IMR-90 (cell line): Measurements from ENCODE around the gene FABP7. TPM values are rescaled to one million over a fixed set of nuclear protein-coding genes. Genes with fewer than 3 reads are reported as not detected.
A peak's percentile ranks its signal among the peaks of the same experiment; 100 is the strongest.

ENCODE experiments used
- ATAC-seq: fragments of 200-7000 bp; cut with Tn5 transposase; 2 replicates; pipeline ENCODE4 v1.9.1; 2020; ENCODE audit warnings: low read depth, mild to moderate bottlenecking, moderate library complexity
- BruUV-seq: library from RNA; stranded (reverse); fragments of 400-500 nt; replicated peaks from 2 replicates; lab custom pipeline; 2021; lab: Mats Ljungman, UMichigan
- CTCF ChIA-PET: fragments of 300-600 bp; formaldehyde crosslinking; extraction: SDS; loops from one replicate; lab custom pipeline; 2021; ENCODE audit warnings: antibody characterized with exemption; lab: Yijun Ruan, JAX
- POLR2A ChIA-PET: fragments of 300-600 bp; sonication (Branson Sonifier 250); formaldehyde crosslinking; loops from one replicate; lab custom pipeline; 2022; ENCODE audit warnings: antibody characterized with exemption; ENCODE audit not compliant: unreplicated experiment; lab: Charles Lee
- DNase-seq: peaks from one replicate; pipeline ENCODE4 v3.0.0; 2013
- H2AFZ ChIP-seq: replicated peaks from 2 replicates; pipeline ENCODE3; 2013; ENCODE audit warnings: low read length, mild to moderate bottlenecking; ENCODE audit not compliant: poor library complexity
- H2AK5ac ChIP-seq: 2 replicates; pipeline ENCODE4 v1.6.1; 2013; ENCODE audit warnings: low read depth, low read length, inconsistent platforms
- H2AK9ac ChIP-seq: replicated peaks from 2 replicates; pipeline ENCODE3; 2013; ENCODE audit warnings: mild to moderate bottlenecking, low read depth, low read length, moderate library complexity; ENCODE audit not compliant: poor library complexity
- H2BK120ac ChIP-seq: 2 replicates; pipeline ENCODE4 v1.6.1; 2013; ENCODE audit warnings: low read depth, low read length, inconsistent platforms
- H2BK15ac ChIP-seq: 3 replicates; pipeline ENCODE4 v1.6.1; 2013; ENCODE audit warnings: low read depth, low read length, inconsistent platforms
- H2BK20ac ChIP-seq: 2 replicates; pipeline ENCODE4 v1.6.1; 2013; ENCODE audit warnings: low read depth, mild to moderate bottlenecking, inconsistent platforms, low read length, moderate library complexity
- H2BK5ac ChIP-seq: 2 replicates; pipeline ENCODE4 v1.6.1; 2013; ENCODE audit warnings: mild to moderate bottlenecking, low read depth, low read length, inconsistent platforms; ENCODE audit not compliant: poor library complexity, severe bottlenecking
- H3K14ac ChIP-seq: replicated peaks from 2 replicates; pipeline ENCODE4 v1.6.1; 2013; ENCODE audit warnings: low read depth, low read length, inconsistent platforms
- H3K18ac ChIP-seq: 2 replicates; pipeline ENCODE4 v1.6.1; 2013; ENCODE audit warnings: low read depth, low read length, control low read depth
- H3K23ac ChIP-seq: 2 replicates; pipeline ENCODE4 v1.6.1; 2013; ENCODE audit warnings: low read depth, low read length, inconsistent platforms
- H3K27ac ChIP-seq: 2 replicates; pipeline ENCODE4 v1.5.1; 2013; ENCODE audit warnings: mild to moderate bottlenecking, control low read depth, low read length; ENCODE audit not compliant: insufficient read depth
- H3K27me3 ChIP-seq: 2 replicates; pipeline ENCODE4 v1.6.1; 2013; ENCODE audit warnings: low read length; ENCODE audit not compliant: control insufficient read depth, insufficient read depth
- H3K36me3 ChIP-seq: 2 replicates; pipeline ENCODE4 v1.6.1; 2013; ENCODE audit warnings: low read length, mixed read lengths; ENCODE audit not compliant: control insufficient read depth, insufficient read depth
- H3K4ac ChIP-seq: 2 replicates; pipeline ENCODE4 v1.6.1; 2013; ENCODE audit warnings: low read depth, low read length, inconsistent platforms
- H3K4me1 ChIP-seq: 2 replicates; pipeline ENCODE4 v1.6.1; 2013; ENCODE audit warnings: low read length, mixed read lengths; ENCODE audit not compliant: control insufficient read depth, insufficient read depth
- H3K4me2 ChIP-seq: 2 replicates; pipeline ENCODE4 v1.6.1; 2013; ENCODE audit warnings: low read depth, mild to moderate bottlenecking, control low read depth, low read length, moderate library complexity
- H3K4me3 ChIP-seq: 2 replicates; pipeline ENCODE4 v1.5.1; 2013; ENCODE audit warnings: low read depth, mild to moderate bottlenecking, control low read depth, low read length, moderate library complexity; ENCODE audit not compliant: insufficient read depth
- H3K56ac ChIP-seq: 2 replicates; pipeline ENCODE4 v1.6.1; 2013; ENCODE audit warnings: low read length, inconsistent platforms; ENCODE audit not compliant: insufficient read depth; ENCODE audit errors: extremely low read depth
- H3K79me1 ChIP-seq, 2 experiments: 2 replicates each; pipeline ENCODE4 v1.6.1; 2013; ENCODE audit warnings: low read length in 2 of 2, inconsistent platforms in 1 of 2, low read depth in 1 of 2
- H3K9ac ChIP-seq: 2 replicates; pipeline ENCODE4 v1.6.1; 2013; ENCODE audit warnings: low read depth, low read length, control low read depth
- H3K9me1 ChIP-seq: 2 replicates; pipeline ENCODE4 v1.6.1; 2013; ENCODE audit warnings: low read length, inconsistent platforms; ENCODE audit not compliant: insufficient read depth
- H3K9me3 ChIP-seq: 2 replicates; pipeline ENCODE4 v1.6.1; 2013; ENCODE audit warnings: low read length; ENCODE audit not compliant: control insufficient read depth, insufficient read depth
- H4K20me1 ChIP-seq: 2 replicates; pipeline ENCODE4 v1.6.1; 2013; ENCODE audit warnings: low read length, inconsistent platforms; ENCODE audit not compliant: insufficient read depth
- H4K5ac ChIP-seq: 2 replicates; pipeline ENCODE4 v1.6.1; 2013; ENCODE audit warnings: mild to moderate bottlenecking, low read depth, low read length, control low read depth
- H4K8ac ChIP-seq, 2 experiments: 2 replicates each; pipeline ENCODE4 v1.6.1; 2013; ENCODE audit warnings: low read depth in 2 of 2, low read length in 2 of 2, control low read depth in 1 of 2, inconsistent platforms in 1 of 2
- H4K91ac ChIP-seq: 2 replicates; pipeline ENCODE4 v1.6.1; 2013; ENCODE audit warnings: low read depth, low read length, inconsistent platforms; ENCODE audit not compliant: insufficient read depth
- BHLHE40 ChIP-seq: fragments of 150-350 bp; IDR thresholded peaks from 2 replicates; pipeline ENCODE4 v1.6.1; 2016; ENCODE audit warnings: mild to moderate bottlenecking, low read depth, low read length
- CHD1 ChIP-seq: IDR thresholded peaks from 2 replicates; pipeline ENCODE4 v1.6.1; 2012; ENCODE audit warnings: low read depth, low read length, improper control_type of control experiment
- MXI1 ChIP-seq: IDR thresholded peaks from 2 replicates; pipeline ENCODE4 v1.6.1; 2012; ENCODE audit warnings: low read depth, mild to moderate bottlenecking, low read length, moderate library complexity, borderline replicate concordance
- WGBS, 2 experiments: methylation state at CpG; one replicate each; pipeline versions ENCODE4 v1.1.5 to v1.1.7; 2013; ENCODE audit warnings: missing lambda C conversion rate in 2 of 2; ENCODE audit not compliant: insufficient read length in 1 of 2; ENCODE audit errors: extremely low coverage in 2 of 2; 5-methylcytosine and 5-hydroxymethylcytosine counted together
- dilution Hi-C: fragments of 300-500 bp; cut with HindIII; formaldehyde crosslinking; loops from one replicate; pipeline ENCODE4 v1.14.3; 2018; ENCODE audit warnings: low sequenced_read_pairs; ENCODE audit not compliant: unreplicated experiment
- in situ Hi-C: fragments of 300-500 bp; cut with MboI; formaldehyde crosslinking; loops from 3 replicates; pipeline ENCODE4 v1.14.3; 2019; ENCODE audit warnings: low sequenced_read_pairs, inconsistent platforms, mixed read lengths
- intact Hi-C: fragments of 100-400 bp; cut with micrococcal nuclease; formaldehyde crosslinking; loops from 2 replicates; pipeline ENCODE4 v1.10.0; 2022
- polyA plus RNA-seq, 3 experiments: library from polyadenylated mRNA; depleted of rRNA; stranded (reverse); fragments of >200 nt; gene quantifications; 2 replicates each; pipeline ENCODE4 v1.2.3, GENCODE V29; 2012; ENCODE audit warnings: low replicate concordance in 1 of 3
- total RNA-seq: library from RNA; depleted of rRNA; stranded (reverse); fragments of >200 nt; gene quantifications from 2 replicates; pipeline ENCODE4 v1.2.3, GENCODE V29; 2012
- TF ChIP-seq, protein P1 (sequence below): fragments of 150-350 bp; IDR thresholded peaks from 2 replicates; pipeline ENCODE4 v1.6.1; 2017; ENCODE audit warnings: mild to moderate bottlenecking, antibody characterized with exemption, low read length, low read depth
- TF ChIP-seq, protein P2 (sequence below): fragments of 150-350 bp; IDR thresholded peaks from 2 replicates; pipeline ENCODE4 v1.6.1; 2016; ENCODE audit warnings: low read depth, mild to moderate bottlenecking, low read length, moderate library complexity, borderline replicate concordance

The FABP7 gene
- total and polyA plus RNA-seq, 2 of the 4 experiments (the other 2 are of a cell fraction): not detected

DNA sequence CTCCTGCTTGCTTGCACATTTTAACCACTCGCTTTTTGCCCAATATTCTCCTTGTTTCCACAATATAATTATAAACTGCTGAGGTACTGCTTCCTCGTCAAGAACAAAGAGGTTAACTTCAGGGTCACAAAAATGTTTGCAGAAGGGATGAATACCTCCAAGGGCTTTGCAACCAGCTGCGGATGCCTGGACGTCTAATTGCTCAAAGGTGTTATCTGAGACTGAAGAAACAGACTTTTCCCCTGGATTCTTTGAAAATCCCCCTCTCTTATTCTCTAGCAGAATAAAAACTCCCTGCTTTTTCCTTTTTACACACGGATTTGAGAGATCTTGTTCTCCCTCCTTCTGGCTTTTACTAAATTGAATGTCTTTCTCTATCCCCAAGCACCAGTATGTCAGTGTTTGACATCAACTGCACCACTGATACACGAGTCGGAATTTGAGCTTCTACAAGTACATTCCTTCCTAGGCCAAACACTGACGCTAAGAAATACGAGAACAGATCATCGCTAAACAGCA is 9.2 kb downstream of the FABP7 start:
- dilution Hi-C loops: no loop called here
- intact Hi-C loops: loop anchor here (1.0 to 5.0 kb wide), 4 partner anchors 10 to 51 kb away; no protein-coding TSS in a partner anchor

More for the DNA sequence above, 9.2 kb downstream of the FABP7 start:
- peak overlapping the region in 1 of 2 experiments; percentile 20; a peak in 2 of 4 replicates for H4K8ac ChIP-seq
- H2BK5ac ChIP-seq: peak overlapping the region; percentile 90
- H3K27ac ChIP-seq: peak overlapping the region; percentile 98
- H3K9me1 ChIP-seq: no peaks in the 10 kb centered on the region
- H3K9me3 ChIP-seq: no peaks in the 10 kb centered on the region
- peak overlapping the region; percentile 80 for H2BK120ac ChIP-seq
- BruUV-seq: no TSS peak
- 0 out of 2 replicates have a peak overlapping the region, but pooled peaks have one; percentile 35 for H2BK20ac ChIP-seq
- H3K56ac ChIP-seq: peak overlapping the region; percentile 7; the same call in 1 of the 2 replicates
- H3K18ac ChIP-seq: peak overlapping the region; percentile 73
- H3K4ac ChIP-seq: peak overlapping the region; percentile 13
- peaks cover 1% of the 10 kb centered on the region; the same call in 1 of the 2 replicates for H3K36me3 ChIP-seq
- H3K4me3 ChIP-seq: peak overlapping the region; percentile 63
- H4K91ac ChIP-seq: peak overlapping the region; percentile 2; the same call in 1 of the 2 replicates
- DNase-seq (peak; percentile 97), ATAC-seq (no peak)
- H4K5ac ChIP-seq: no peak overlapping the region; the same call in 1 of the 2 replicates
- H3K14ac ChIP-seq: peak overlapping the region; percentile 6; the same call in 1 of the 2 replicates
- H3K27me3 ChIP-seq: no peaks in the 10 kb centered on the region
- no peaks in the 10 kb centered on the region for H4K20me1 ChIP-seq
- H2AFZ ChIP-seq: peak overlapping the region; percentile 95
- ChIA-PET POLR2A (interaction anchor here (1.0 to 1.3 kb wide), 2 partner anchors 14 to 51 kb away, joined by 3 to 4 read pairs; no protein-coding TSS in a partner anchor), CTCF (interaction anchor here (0.8 to 1.6 kb wide), 4 partner anchors 11 to 51 kb away, joined by 3 to 8 read pairs (median 4); no protein-coding TSS in a partner anchor)
- in situ Hi-C loops: no loop called here
- H2AK5ac ChIP-seq: no peak overlapping the region
- TF ChIP-seq BHLHE40 (no peak), CHD1 (no peak), MXI1 (no peak)
- TF ChIP-seq, protein P1, sequence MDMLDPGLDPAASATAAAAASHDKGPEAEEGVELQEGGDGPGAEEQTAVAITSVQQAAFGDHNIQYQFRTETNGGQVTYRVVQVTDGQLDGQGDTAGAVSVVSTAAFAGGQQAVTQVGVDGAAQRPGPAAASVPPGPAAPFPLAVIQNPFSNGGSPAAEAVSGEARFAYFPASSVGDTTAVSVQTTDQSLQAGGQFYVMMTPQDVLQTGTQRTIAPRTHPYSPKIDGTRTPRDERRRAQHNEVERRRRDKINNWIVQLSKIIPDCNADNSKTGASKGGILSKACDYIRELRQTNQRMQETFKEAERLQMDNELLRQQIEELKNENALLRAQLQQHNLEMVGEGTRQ: no peak
- TF ChIP-seq, protein P2, sequence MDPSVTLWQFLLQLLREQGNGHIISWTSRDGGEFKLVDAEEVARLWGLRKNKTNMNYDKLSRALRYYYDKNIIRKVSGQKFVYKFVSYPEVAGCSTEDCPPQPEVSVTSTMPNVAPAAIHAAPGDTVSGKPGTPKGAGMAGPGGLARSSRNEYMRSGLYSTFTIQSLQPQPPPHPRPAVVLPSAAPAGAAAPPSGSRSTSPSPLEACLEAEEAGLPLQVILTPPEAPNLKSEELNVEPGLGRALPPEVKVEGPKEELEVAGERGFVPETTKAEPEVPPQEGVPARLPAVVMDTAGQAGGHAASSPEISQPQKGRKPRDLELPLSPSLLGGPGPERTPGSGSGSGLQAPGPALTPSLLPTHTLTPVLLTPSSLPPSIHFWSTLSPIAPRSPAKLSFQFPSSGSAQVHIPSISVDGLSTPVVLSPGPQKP: no peak
- peak overlapping the region; percentile 2 for H3K4me2 ChIP-seq
- peaks cover 9% of the 10 kb centered on the region for H3K4me1 ChIP-seq
- peaks cover 4 to 28% of the 10 kb centered on the region in 2 experiments; a peak in 2 of 4 replicates for H3K79me1 ChIP-seq
- no peak overlapping the region for H2AK9ac ChIP-seq
- WGBS, 2 experiments: 0% methylated on average over 3 of the region's 10 CpGs; no CpG with 5 or more reads in 1 of the 2 experiments
- no peak overlapping the region for H2BK15ac ChIP-seq
- H3K9ac ChIP-seq: peak overlapping the region; percentile 79
- peak overlapping the region; percentile 5 for H3K23ac ChIP-seq
